ENCODE results near the gene SLC35B4. TPM values are rescaled to one million over a fixed set of nuclear protein-coding genes. Genes with fewer than 3 reads are reported as not detected.

Gene SLC35B4
- total RNA-seq, 1 donor from 2014 or later: 16.3 TPM

GRCh38 chr7:134293002-134293740 is 23.6 kb downstream of the SLC35B4 start:
- DNase-seq (ENCODE audit: low spot score): no peak

- DNase-seq (ENCODE audit: low spot score): no peak
These were observed 26.4 kb downstream of the SLC35B4 start for GRCh38 chr7:134290286-134290685.

GRCh38 chr7:134289841-134290240 is 26.9 kb downstream of the SLC35B4 start:
- DNase-seq (ENCODE audit: low spot score): no peak

GRCh38 chr7:134289423-134289822 is 27.3 kb downstream of the SLC35B4 start:
- no peak for DNase-seq (ENCODE audit: low spot score)

- no peak for DNase-seq (ENCODE audit: low spot score)
These were observed 28.6 kb downstream of the SLC35B4 start for GRCh38 chr7:134287916-134288659.

- DNase-seq (ENCODE audit: low spot score): no peak
These were observed 31.8 kb downstream of the SLC35B4 start for GRCh38 chr7:134284952-134285351.

GRCh38 chr7:134284011-134284410 is 32.7 kb downstream of the SLC35B4 start:
- DNase-seq (ENCODE audit: low spot score): no peak

- no peak for DNase-seq (ENCODE audit: low spot score)
These were observed 36.2 kb downstream of the SLC35B4 start for GRCh38 chr7:134280508-134280907.

- no peak for DNase-seq (ENCODE audit: low spot score)
These were observed 36.8 kb downstream of the SLC35B4 start for GRCh38 chr7:134279898-134280297.

- DNase-seq (ENCODE audit: low spot score): no peak
These were observed 37.4 kb downstream of the SLC35B4 start for GRCh38 chr7:134279336-134279735.

- DNase-seq (ENCODE audit: low spot score): no peak
These were observed 38.1 kb downstream of the SLC35B4 start for GRCh38 chr7:134278502-134279153.

GRCh38 chr7:134276951-134277350 is 39.8 kb downstream of the SLC35B4 start:
- no peak for DNase-seq (ENCODE audit: low spot score)

- no peak for DNase-seq (ENCODE audit: low spot score)
These were observed 54.4 kb downstream of the SLC35B4 start for GRCh38 chr7:134262322-134262721.

- no peak for DNase-seq (ENCODE audit: low spot score)
These were observed 60.9 kb downstream of the SLC35B4 start for GRCh38 chr7:134255814-134256213.

- DNase-seq (ENCODE audit: low spot score): no peak
These were observed 62.4 kb downstream of the SLC35B4 start for GRCh38 chr7:134254311-134254710.

GRCh38 chr7:134248196-134248595 is 68.5 kb downstream of the SLC35B4 start:
- no peak for DNase-seq (ENCODE audit: low spot score)

GRCh38 chr7:134246761-134247160 is 70.0 kb downstream of the SLC35B4 start:
- no peak for DNase-seq (ENCODE audit: low spot score)

- DNase-seq (ENCODE audit: low spot score): no peak
These were observed 70.4 kb downstream of the SLC35B4 start for GRCh38 chr7:134246347-134246746.

GRCh38 chr7:134245253-134245652 is 71.5 kb downstream of the SLC35B4 start:
- no peak for DNase-seq (ENCODE audit: low spot score)

Data from ureter (tissue), 1 donor.